GM19035 (cell line): Measurements from ENCODE around the gene TTC23.

Experiments used
- ATAC-seq: cut with Tn5 transposase; IDR thresholded peaks from one replicate; pipeline ENCODE4 v1.9.1; 2021; ENCODE audit not compliant: unreplicated experiment

Gene TTC23

GRCh38 chr15:99249270-99249841 is at the start of gene TTC23:
Gene TTC23 (minus strand): TSS chr15:99249581. CDS start chr15:99228712, 20,869 bp downstream.
- no peak for ATAC-seq

GRCh38 chr15:99296386-99296785 is 47.0 kb upstream of the TTC23 start:
- no peak for ATAC-seq

GRCh38 chr15:99295840-99296239 is 46.5 kb upstream of the TTC23 start:
- ATAC-seq = no peak

- ATAC-seq = no peak
Measured at GRCh38 chr15:99291643-99292042, 42.3 kb upstream of the TTC23 start.

- no peak for ATAC-seq
Measured at GRCh38 chr15:99283717-99284116, 34.3 kb upstream of the TTC23 start.

GRCh38 chr15:99282586-99282985 is 33.2 kb upstream of the TTC23 start:
- ATAC-seq = no peak

GRCh38 chr15:99282121-99282520 is 32.7 kb upstream of the TTC23 start:
- no peak for ATAC-seq

GRCh38 chr15:99279827-99280226 is 30.4 kb upstream of the TTC23 start:
- ATAC-seq = no peak

GRCh38 chr15:99279290-99279689 is 29.9 kb upstream of the TTC23 start:
- no peak for ATAC-seq

GRCh38 chr15:99275525-99276128 is 26.2 kb upstream of the TTC23 start:
- ATAC-seq = no peak

GRCh38 chr15:99275061-99275460 is 25.7 kb upstream of the TTC23 start:
- ATAC-seq = no peak

GRCh38 chr15:99273801-99274200 is 24.4 kb upstream of the TTC23 start:
- no peak for ATAC-seq

GRCh38 chr15:99268431-99268830 is 19.1 kb upstream of the TTC23 start:
- ATAC-seq = no peak

GRCh38 chr15:99267957-99268356 is 18.6 kb upstream of the TTC23 start:
- no peak for ATAC-seq

GRCh38 chr15:99265541-99266070 is 16.2 kb upstream of the TTC23 start:
- no peak for ATAC-seq

- ATAC-seq = no peak
Measured at GRCh38 chr15:99264125-99264524, 14.7 kb upstream of the TTC23 start.

- ATAC-seq = no peak
Measured at GRCh38 chr15:99257107-99257750, 7.8 kb upstream of the TTC23 start.

GRCh38 chr15:99253381-99254090 is 4.2 kb upstream of the TTC23 start:
- ATAC-seq = no peak

GRCh38 chr15:99252326-99252725 is 2.9 kb upstream of the TTC23 start:
- no peak for ATAC-seq

GRCh38 chr15:99250857-99251841 is 1.8 kb upstream of the TTC23 start, which contains the start of gene LRRC28:
Gene LRRC28 (plus strand): TSS chr15:99251481. CDS start chr15:99255958, 4,477 bp downstream.
- ATAC-seq = peak; percentile 95
